SK-N-SH (cell line): ENCODE measurements around the gene AHSG. TPM values are rescaled to one million over a fixed set of nuclear protein-coding genes. Genes with fewer than 3 reads are reported as not detected.
"Not testable (repeated sequence)": the region's sequence is repeated elsewhere in the genome, so short reads cannot be mapped to it uniquely, and the experiment has no call there.

ENCODE experiments used
- CTCF ChIA-PET: fragments of 300-600, 350-600 bp; formaldehyde crosslinking; extraction: SDS; loops from one replicate; lab custom pipeline; 2021; lab: Yijun Ruan, JAX
- POLR2A ChIA-PET: fragments of 350-600 bp; sonication (Branson Sonifier 250); formaldehyde crosslinking; extraction: SDS; loops from one replicate; lab custom pipeline; 2020; ENCODE audit warnings: antibody characterized with exemption, inconsistent platforms; lab: Yijun Ruan, JAX
- DNase-seq: peaks from one replicate; pipeline ENCODE4 v3.0.0; 2012
- H2AFZ ChIP-seq: fragments of 200-600 bp; sonication (generic); 2 replicates; pipeline ENCODE4 v1.8.1; 2016; ENCODE audit warnings: antibody characterized with exemption, mild to moderate bottlenecking, low read depth
- H3F3A ChIP-seq: fragments of 200-600 bp; sonication (generic); replicated peaks from 2 replicates; pipeline ENCODE3; 2016; ENCODE audit warnings: antibody characterized with exemption, mild to moderate bottlenecking; ENCODE audit not compliant: insufficient read depth
- H3K27ac ChIP-seq, 2 experiments: fragments of 200-500 bp in 1 of 2; fragments of 200-600 bp in 1 of 2; sonication (Bioruptor generic) in 1 of 2; sonication (generic), shearing (Covaris generic) in 1 of 2; 2 replicates each; pipeline versions ENCODE4 v1.5.1 to v1.6.1; 2014 to 2016; ENCODE audit warnings: low read depth in 2 of 2, inconsistent platforms in 1 of 2, low read length in 1 of 2, mild to moderate bottlenecking in 1 of 2, mixed read lengths in 1 of 2
- H3K27me3 ChIP-seq: fragments of 200-600 bp; sonication (generic), shearing (Covaris generic); 2 replicates; pipeline ENCODE4 v1.6.1; 2016; ENCODE audit warnings: mixed run types; ENCODE audit not compliant: insufficient read depth
- H3K36me3 ChIP-seq, 2 experiments: fragments of 200-500 bp in 1 of 2; fragments of 200-600 bp in 1 of 2; sonication (Bioruptor generic) in 1 of 2; sonication (generic) in 1 of 2; replicated peaks in 1 of 2; 2 replicates each; pipeline versions ENCODE3 to v1.5.1; 2014 to 2016; ENCODE audit warnings: low read length in 1 of 2, mild to moderate bottlenecking in 1 of 2; ENCODE audit not compliant: insufficient read depth in 2 of 2, control insufficient read depth in 1 of 2
- H3K4me1 ChIP-seq, 2 experiments: fragments of 200-500 bp in 1 of 2; fragments of 200-600 bp in 1 of 2; sonication (Bioruptor generic) in 1 of 2; sonication (generic), shearing (Covaris generic) in 1 of 2; 2 replicates each; pipeline versions ENCODE4 v1.5.1 to v1.6.1; 2014 to 2016; ENCODE audit warnings: low read depth in 1 of 2, low read length in 1 of 2, mixed run types in 1 of 2; ENCODE audit not compliant: insufficient read depth in 2 of 2, control insufficient read depth in 1 of 2
- H3K4me2 ChIP-seq: fragments of 200-600 bp; sonication (generic), shearing (Covaris generic); 2 replicates; pipeline ENCODE4 v1.6.1; 2017; ENCODE audit warnings: mixed run types
- H3K4me3 ChIP-seq, 2 experiments: fragments of 200-500 bp in 1 of 2; fragments of 200-600 bp in 1 of 2; sonication (Bioruptor generic) in 1 of 2; sonication (generic), shearing (Covaris generic) in 1 of 2; 2 replicates each; pipeline versions ENCODE4 v1.5.1 to v1.8.1; 2014 to 2016; ENCODE audit warnings: low read depth in 2 of 2, inconsistent platforms in 1 of 2, low read length in 1 of 2, mild to moderate bottlenecking in 1 of 2, mixed read lengths in 1 of 2, moderate library complexity in 1 of 2
- H3K79me2 ChIP-seq: fragments of 200-600 bp; sonication (generic); 2 replicates; pipeline ENCODE4 v1.8.1; 2017; ENCODE audit warnings: mild to moderate bottlenecking; ENCODE audit not compliant: insufficient read depth
- H3K9ac ChIP-seq: fragments of 200-600 bp; sonication (generic); 2 replicates; pipeline ENCODE4 v1.6.1; 2017; ENCODE audit warnings: mixed run types
- H3K9me2 ChIP-seq: fragments of 200-600 bp; sonication (generic); 2 replicates; pipeline ENCODE4 v1.6.1; 2017; ENCODE audit warnings: mixed run types
- H3K9me3 ChIP-seq: fragments of 200-600 bp; sonication (generic); 2 replicates; pipeline ENCODE4 v1.6.1; 2017; ENCODE audit warnings: mixed run types, mild to moderate bottlenecking, moderate library complexity
- H4K20me1 ChIP-seq: fragments of 200-600 bp; sonication (generic); 2 replicates; pipeline ENCODE4 v1.6.1; 2017; ENCODE audit warnings: mild to moderate bottlenecking, mixed run types; ENCODE audit not compliant: insufficient read depth
- EZH2phosphoT487 ChIP-seq: fragments of 200-600 bp; sonication (generic); IDR thresholded peaks from 2 replicates; pipeline ENCODE4 v1.6.1; 2017; ENCODE audit warnings: low read depth, mixed run types, mild to moderate bottlenecking, antibody characterized with exemption, moderate library complexity, borderline replicate concordance
- JUND ChIP-seq: IDR thresholded peaks from 2 replicates; pipeline ENCODE4 v1.4.0; 2012
- MXI1 ChIP-seq: IDR thresholded peaks from 2 replicates; pipeline ENCODE4 v1.6.1; 2012; ENCODE audit warnings: mild to moderate bottlenecking, low read depth, low read length, improper control_type of control experiment
- NFIC ChIP-seq: IDR thresholded peaks from 2 replicates; pipeline ENCODE4 v1.4.0; 2012; ENCODE audit warnings: borderline replicate concordance
- NRF1 ChIP-seq: IDR thresholded peaks from 2 replicates; pipeline ENCODE4 v1.6.1; 2012; ENCODE audit warnings: low read depth, mild to moderate bottlenecking, low read length
- RAD21 ChIP-seq: IDR thresholded peaks from 2 replicates; pipeline ENCODE4 v1.6.1; 2012; ENCODE audit warnings: mild to moderate bottlenecking, low read length
- TAF1 ChIP-seq: IDR thresholded peaks from 2 replicates; pipeline ENCODE4 v1.6.1; 2012; ENCODE audit warnings: low read depth, mild to moderate bottlenecking, low read length, moderate library complexity, borderline replicate concordance
- TCF12 ChIP-seq: IDR thresholded peaks from 2 replicates; pipeline ENCODE4 v1.4.0; 2012
- TEAD4 ChIP-seq: IDR thresholded peaks from 2 replicates; pipeline ENCODE4 v1.4.0; 2012; ENCODE audit warnings: mild to moderate bottlenecking, borderline replicate concordance; ENCODE audit not compliant: insufficient read depth
- YY1 ChIP-seq: IDR thresholded peaks from 2 replicates; pipeline ENCODE4 v1.4.0; 2012; ENCODE audit warnings: low read depth, mild to moderate bottlenecking
- WGBS: methylation state at CpG from one replicate; pipeline ENCODE4 v1.1.6; 2017; ENCODE audit warnings: low lambda C conversion rate; 5-methylcytosine and 5-hydroxymethylcytosine counted together
- polyA plus RNA-seq, 3 experiments: library from polyadenylated mRNA; depleted of rRNA; stranded (reverse); fragments of >200 nt; gene quantifications; 2 replicates each; pipeline ENCODE4 v1.2.3, GENCODE V29; 2012
- TF ChIP-seq, protein P1 (sequence below): IDR thresholded peaks from 2 replicates; pipeline ENCODE4 v1.4.0; 2012; ENCODE audit warnings: low read depth, borderline replicate concordance
- TF ChIP-seq, protein P2 (sequence below): fragments of 200-600 bp; sonication (generic); IDR thresholded peaks from 2 replicates; pipeline ENCODE4 v1.6.1; 2017; ENCODE audit warnings: antibody characterized with exemption, mild to moderate bottlenecking, moderate library complexity

The AHSG gene
- polyA plus RNA-seq, 1 of the 3 experiments (the other 2 are of a cell fraction), result not detected

DNA sequence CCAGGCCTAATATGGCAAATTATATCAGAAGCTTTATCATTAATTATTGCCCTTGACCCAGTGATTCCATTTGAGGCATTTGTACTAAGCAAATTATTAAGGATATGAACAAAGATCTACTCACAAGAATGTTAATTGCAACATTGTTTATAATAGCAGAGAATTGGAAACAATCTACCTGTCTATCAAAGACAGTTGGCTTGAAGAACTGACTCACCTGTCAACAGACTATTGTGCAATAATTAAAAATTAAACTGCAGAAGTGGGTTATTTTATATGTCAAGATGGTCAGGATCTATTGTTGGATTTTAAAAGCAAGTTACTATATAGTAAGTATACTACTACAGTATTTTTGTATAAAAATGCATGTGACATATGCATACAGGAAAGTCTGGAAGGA, 20.6 kb downstream of the AHSG start (continued):
- TF ChIP-seq, protein P1, sequence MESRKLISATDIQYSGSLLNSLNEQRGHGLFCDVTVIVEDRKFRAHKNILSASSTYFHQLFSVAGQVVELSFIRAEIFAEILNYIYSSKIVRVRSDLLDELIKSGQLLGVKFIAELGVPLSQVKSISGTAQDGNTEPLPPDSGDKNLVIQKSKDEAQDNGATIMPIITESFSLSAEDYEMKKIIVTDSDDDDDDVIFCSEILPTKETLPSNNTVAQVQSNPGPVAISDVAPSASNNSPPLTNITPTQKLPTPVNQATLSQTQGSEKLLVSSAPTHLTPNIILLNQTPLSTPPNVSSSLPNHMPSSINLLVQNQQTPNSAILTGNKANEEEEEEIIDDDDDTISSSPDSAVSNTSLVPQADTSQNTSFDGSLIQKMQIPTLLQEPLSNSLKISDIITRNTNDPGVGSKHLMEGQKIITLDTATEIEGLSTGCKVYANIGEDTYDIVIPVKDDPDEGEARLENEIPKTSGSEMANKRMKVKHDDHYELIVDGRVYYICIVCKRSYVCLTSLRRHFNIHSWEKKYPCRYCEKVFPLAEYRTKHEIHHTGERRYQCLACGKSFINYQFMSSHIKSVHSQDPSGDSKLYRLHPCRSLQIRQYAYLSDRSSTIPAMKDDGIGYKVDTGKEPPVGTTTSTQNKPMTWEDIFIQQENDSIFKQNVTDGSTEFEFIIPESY, result no peak
- no peak for TF ChIP-seq NRF1
- no peak for TF ChIP-seq NFIC
- TF ChIP-seq EZH2phosphoT487, result no peak
- TF ChIP-seq, protein P2, sequence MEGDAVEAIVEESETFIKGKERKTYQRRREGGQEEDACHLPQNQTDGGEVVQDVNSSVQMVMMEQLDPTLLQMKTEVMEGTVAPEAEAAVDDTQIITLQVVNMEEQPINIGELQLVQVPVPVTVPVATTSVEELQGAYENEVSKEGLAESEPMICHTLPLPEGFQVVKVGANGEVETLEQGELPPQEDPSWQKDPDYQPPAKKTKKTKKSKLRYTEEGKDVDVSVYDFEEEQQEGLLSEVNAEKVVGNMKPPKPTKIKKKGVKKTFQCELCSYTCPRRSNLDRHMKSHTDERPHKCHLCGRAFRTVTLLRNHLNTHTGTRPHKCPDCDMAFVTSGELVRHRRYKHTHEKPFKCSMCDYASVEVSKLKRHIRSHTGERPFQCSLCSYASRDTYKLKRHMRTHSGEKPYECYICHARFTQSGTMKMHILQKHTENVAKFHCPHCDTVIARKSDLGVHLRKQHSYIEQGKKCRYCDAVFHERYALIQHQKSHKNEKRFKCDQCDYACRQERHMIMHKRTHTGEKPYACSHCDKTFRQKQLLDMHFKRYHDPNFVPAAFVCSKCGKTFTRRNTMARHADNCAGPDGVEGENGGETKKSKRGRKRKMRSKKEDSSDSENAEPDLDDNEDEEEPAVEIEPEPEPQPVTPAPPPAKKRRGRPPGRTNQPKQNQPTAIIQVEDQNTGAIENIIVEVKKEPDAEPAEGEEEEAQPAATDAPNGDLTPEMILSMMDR, result no peak
- TF ChIP-seq RAD21, result no peak

DNA sequence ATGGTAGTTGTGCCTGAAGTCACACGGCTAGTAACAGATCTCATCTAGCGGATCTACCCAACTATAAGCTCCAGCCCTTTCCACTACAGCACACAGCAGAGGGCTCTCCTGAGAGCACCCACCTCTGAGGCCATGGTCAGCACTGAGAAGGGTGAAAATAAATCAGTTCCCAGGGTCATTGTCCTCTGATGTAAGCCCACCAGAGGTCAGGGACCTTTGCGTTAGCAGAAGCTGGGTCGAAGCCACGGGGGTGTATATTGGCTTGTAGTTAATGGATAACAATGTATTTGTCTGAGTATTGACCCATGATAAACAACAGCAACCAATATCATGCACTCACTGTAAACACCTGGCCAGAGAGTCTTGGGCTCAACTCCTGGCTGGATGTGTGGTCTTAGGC, 21.3 kb downstream of the AHSG start:
- H4K20me1 ChIP-seq, H3K27ac ChIP-seq, H3F3A ChIP-seq, H3K79me2 ChIP-seq, H3K9me3 ChIP-seq, H3K4me1 ChIP-seq, H2AFZ ChIP-seq, H3K4me2 ChIP-seq, H3K36me3 ChIP-seq, H3K9me2 ChIP-seq, POLR2A ChIA-PET, H3K9ac ChIP-seq, H3K4me3 ChIP-seq, DNase-seq: not testable (repeated sequence)
- 34% methylated on average over 5 of the region's 5 CpGs for WGBS
- H3K27me3 ChIP-seq, result peaks cover 15% of the 10 kb centered on the region; the same call in 1 of the 2 replicates
- CTCF ChIA-PET, result interaction anchor here (2.9 kb wide), 1 partner anchor 19 kb away, joined by 11 read pairs; no protein-coding TSS in a partner anchor

DNA sequence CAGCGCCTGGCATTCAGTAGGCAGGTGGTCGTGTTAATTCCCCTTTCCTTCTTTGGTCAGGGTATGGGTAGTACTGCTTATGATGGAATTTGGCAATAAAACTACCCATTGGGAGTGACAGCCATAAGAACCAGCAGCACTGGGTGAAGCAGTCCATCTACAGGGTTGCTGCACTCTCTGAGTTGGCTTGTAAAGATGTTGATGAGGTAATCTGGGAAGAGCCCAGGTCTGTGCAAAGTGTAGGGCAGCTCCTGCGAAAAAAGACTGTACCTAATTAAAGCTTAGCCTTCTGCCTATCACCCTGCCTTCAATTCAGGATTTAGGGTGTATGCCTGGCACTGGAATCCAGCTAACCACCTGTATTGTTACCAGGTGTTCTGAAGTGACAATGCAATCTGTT, 22.7 kb downstream of the AHSG start:
- Histone ChIP-seq H3K4me3 (no peak overlapping the region), H3K36me3 (no peaks in the 10 kb centered on the region), H3K9me3 (no peaks in the 10 kb centered on the region), H3K27ac (no peak overlapping the region), H4K20me1 (no peaks in the 10 kb centered on the region), H3K4me1 (no peaks in the 10 kb centered on the region), H3F3A (no peaks in the 10 kb centered on the region), H3K4me2 (no peak overlapping the region), H3K27me3 (peaks cover 22% of the 10 kb centered on the region; the same call in 1 of the 2 replicates), H3K9me2 (no peaks in the 10 kb centered on the region), H2AFZ (no peak overlapping the region), H3K79me2 (no peaks in the 10 kb centered on the region), H3K9ac (no peak overlapping the region)
- TF ChIP-seq YY1 (no peak), MXI1 (no peak), TAF1 (no peak), TEAD4 (no peak), TCF12 (no peak), JUND (no peak)
- DNase-seq, result no peak
- POLR2A ChIA-PET, result no interaction called here
- CTCF ChIA-PET, result interaction anchor here (1.3 kb wide), 1 partner anchor 21 kb away, joined by 4 read pairs; no protein-coding TSS in a partner anchor
- 10% methylated on average over 3 of the region's 3 CpGs for WGBS
